Measurements from ENCODE around the gene PPP1R18. TPM values are rescaled to one million over a fixed set of nuclear protein-coding genes. Genes with fewer than 3 reads are reported as not detected.
A peak's percentile ranks its signal among the peaks of the same experiment; 100 is the strongest.

Gene PPP1R18
- total RNA-seq, 1 experiment from 2014 or later, result 33.6 TPM

DNA sequence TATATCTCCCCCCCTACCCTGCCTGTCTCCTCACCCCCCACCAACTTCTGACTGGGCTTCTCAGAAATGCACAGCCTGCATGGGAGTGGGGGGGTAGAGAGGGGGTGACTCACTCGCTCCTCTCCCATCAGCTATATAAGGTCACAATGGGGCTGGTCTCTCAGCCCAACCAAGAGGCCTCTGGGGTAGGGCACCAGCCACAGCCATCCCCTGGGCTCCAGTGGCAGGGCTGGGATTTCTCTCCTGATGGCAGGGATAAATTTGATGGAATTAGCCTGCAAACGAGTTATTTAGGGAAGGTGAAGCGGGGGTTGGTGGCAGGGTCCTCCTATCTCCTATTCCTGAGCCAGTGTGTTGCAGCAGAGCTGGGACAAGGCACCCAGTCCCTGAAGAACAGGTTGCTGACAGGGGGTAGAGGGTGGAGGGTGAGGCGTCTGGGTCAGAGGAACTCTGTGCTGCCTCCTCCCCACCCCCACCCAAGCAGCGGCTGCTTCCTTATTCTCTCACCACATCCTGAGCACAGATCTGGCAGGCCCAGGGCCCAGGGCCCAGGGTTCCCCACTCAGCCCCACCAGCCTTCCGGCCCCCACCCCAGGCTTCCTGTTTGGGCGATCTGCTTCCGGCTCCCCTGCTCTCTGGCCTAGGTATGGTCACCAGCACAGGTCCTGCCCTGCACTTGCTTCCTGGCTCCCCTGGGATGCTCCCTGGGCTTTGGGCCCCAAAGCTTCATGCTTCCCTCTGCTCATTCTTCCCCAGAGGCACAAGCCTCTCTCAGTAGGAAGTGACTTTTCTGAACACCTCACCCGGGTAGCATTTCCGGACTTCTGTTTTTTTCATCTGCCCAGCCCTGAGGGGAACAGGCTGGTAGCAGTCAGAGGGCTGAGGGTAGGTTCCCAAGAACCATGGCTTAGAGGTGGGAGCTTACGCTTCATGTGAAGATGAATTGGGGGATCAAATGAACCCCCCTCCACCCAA is 4.0 kb downstream of the PPP1R18 start:
- DNase-seq (ENCODE audit: low read depth, low spot score), result no peak
- peak overlapping the region; percentile 98 for H3K4me2 ChIP-seq (ENCODE audit: low read length)
- BruUV-seq (replicated peaks), result no TSS peak
- peak overlapping the region; percentile 38 to 54 for H3K4me3 ChIP-seq (replicated peaks in 1 of 2; ENCODE audit: low read depth in 1 of 2, low read length in 2 of 2)
- H3K9me3 ChIP-seq (ENCODE audit: control insufficient read depth in 1 of 2, insufficient read depth in 1 of 2, low read depth in 1 of 2, low read length in 2 of 2), result no peaks in the 10 kb centered on the region
- H2AFZ ChIP-seq (ENCODE audit: low read depth, low read length, poor library complexity, severe bottlenecking), result no peak overlapping the region
- RAD21 ChIA-PET (ENCODE audit: low non-redundant PET in 1 of 2, low total read pairs in 2 of 2, uncharacterized antibody in 2 of 2, unreplicated experiment in 2 of 2), result interaction anchor here (0.6 to 1.2 kb wide), 2 partner anchors 35 to 68 kb away, joined by 3 to 4 read pairs; no protein-coding TSS in a partner anchor
- POLR2A ChIA-PET, result interaction anchor here (1.1 to 1.7 kb wide), 4 partner anchors 10 to 47 kb away, joined by 3 to 6 read pairs (median 4); partner anchors contain the start of genes DHX16 and MDC1
- intact Hi-C loops (cut with micrococcal nuclease), result no loop called here
- no peaks in the 10 kb centered on the region for H4K20me1 ChIP-seq (ENCODE audit: insufficient read depth)
- peaks cover 0 to 8% of the 10 kb centered on the region in 2 experiments; a peak in 1 of 4 replicates for H3K36me3 ChIP-seq (ENCODE audit: control insufficient read depth in 1 of 2, insufficient read depth in 2 of 2, low read length in 2 of 2)
- peak overlapping the region; percentile 85 for H3K27ac ChIP-seq (ENCODE audit: low read depth, low read length)
- H3K27me3 ChIP-seq (ENCODE audit: insufficient read depth, low read length), result no peaks in the 10 kb centered on the region
- CTCF ChIA-PET, result interaction anchor here (0.9 to 3.9 kb wide), 5 partner anchors 10 to 48 kb away, joined by 3 to 45 read pairs (median 4); partner anchors contain the start of genes DHX16, MDC1 and TUBB
- H3K9me2 ChIP-seq (ENCODE audit: insufficient read depth), result no peaks in the 10 kb centered on the region
- TF ChIP-seq ELF1 (IDR thresholded peaks at IDR 0.05; ENCODE audit: borderline replicate concordance, low read depth) (no peak), POLR2AphosphoS5 (IDR thresholded peaks at IDR 0.05; ENCODE audit: low read depth, low read length) (peak; percentile 57; the same call in 1 of the 2 replicates)
- peaks cover 58% of the 10 kb centered on the region for H3K79me2 ChIP-seq (ENCODE audit: insufficient read depth, low read length)
- H3K4me1 ChIP-seq (ENCODE audit: control insufficient read depth in 1 of 2, insufficient read depth in 2 of 2, low read length in 2 of 2), result peaks cover 37 to 60% of the 10 kb centered on the region in 2 experiments
- peak; percentile 26; the same call in 1 of the 2 replicates for ATAC-seq
- peak overlapping the region; percentile 66 for H3K9ac ChIP-seq (ENCODE audit: low read length)

DNA sequence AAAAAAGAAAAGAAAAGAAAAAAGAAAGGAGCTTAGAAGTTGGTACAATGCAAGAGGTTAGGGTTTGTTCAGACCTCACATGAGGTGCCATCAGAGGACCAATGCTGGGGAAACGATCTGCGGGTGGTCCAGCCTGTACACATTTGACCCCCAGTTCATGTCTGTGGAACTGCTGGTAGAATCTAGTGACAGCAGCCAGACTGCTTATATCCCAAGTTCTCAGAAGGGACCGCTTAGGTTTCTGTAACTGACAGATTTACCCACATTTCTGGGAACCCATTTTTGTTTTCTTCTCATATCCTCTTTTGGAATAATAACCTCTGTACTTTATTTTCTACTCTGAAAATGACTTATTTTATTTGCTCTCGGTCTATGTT is 4.7 kb downstream of the PPP1R18 start:
- peak overlapping the region; percentile 85 for H3K27ac ChIP-seq (ENCODE audit: low read depth, low read length)
- H3K36me3 ChIP-seq (ENCODE audit: control insufficient read depth in 1 of 2, insufficient read depth in 2 of 2, low read length in 2 of 2), result peaks cover 3 to 14% of the 10 kb centered on the region in 2 experiments; a peak in 3 of 4 replicates
- intact Hi-C loops (cut with micrococcal nuclease), result no loop called here
- no peaks in the 10 kb centered on the region for H3K9me2 ChIP-seq (ENCODE audit: insufficient read depth)
- peaks cover 58% of the 10 kb centered on the region for H3K79me2 ChIP-seq (ENCODE audit: insufficient read depth, low read length)
- no peaks in the 10 kb centered on the region for H4K20me1 ChIP-seq (ENCODE audit: insufficient read depth)
- H3K9ac ChIP-seq (ENCODE audit: low read length), result peak overlapping the region; percentile 66; the same call in 1 of the 2 replicates
- no peaks in the 10 kb centered on the region for H3K27me3 ChIP-seq (ENCODE audit: insufficient read depth, low read length)
- peak overlapping the region; percentile 98 for H3K4me2 ChIP-seq (ENCODE audit: low read length)
- ChIA-PET CTCF (interaction anchor here (0.9 to 3.9 kb wide), 6 partner anchors 9 to 406 kb away, joined by 3 to 45 read pairs (median 4); partner anchors contain the start of genes DHX16, MDC1 and TUBB), RAD21 (ENCODE audit: low non-redundant PET in 1 of 2, low total read pairs in 2 of 2, uncharacterized antibody in 2 of 2, unreplicated experiment in 2 of 2) (interaction anchor here (0.6 to 1.2 kb wide), 2 partner anchors 36 to 69 kb away, joined by 3 to 4 read pairs; no protein-coding TSS in a partner anchor), POLR2A (interaction anchor here (0.7 to 1.7 kb wide), 6 partner anchors 9 to 64 kb away, joined by 3 to 6 read pairs (median 4); partner anchors contain the start of genes DHX16, MDC1, MRPS18B and NRM)
- no peak overlapping the region for H2AFZ ChIP-seq (ENCODE audit: low read depth, low read length, poor library complexity, severe bottlenecking)
- no peaks in the 10 kb centered on the region for H3K9me3 ChIP-seq (ENCODE audit: control insufficient read depth in 1 of 2, insufficient read depth in 1 of 2, low read depth in 1 of 2, low read length in 2 of 2)
- BruUV-seq (replicated peaks), result no TSS peak
- DNase-seq (ENCODE audit: low read depth, low spot score), result no peak
- no peak for ATAC-seq
- peaks cover 37 to 57% of the 10 kb centered on the region in 2 experiments for H3K4me1 ChIP-seq (ENCODE audit: control insufficient read depth in 1 of 2, insufficient read depth in 2 of 2, low read length in 2 of 2)
- no peak overlapping the region; a peak in 1 of 4 replicates for H3K4me3 ChIP-seq (replicated peaks in 1 of 2; ENCODE audit: low read depth in 1 of 2, low read length in 2 of 2)
- no peak for TF ChIP-seq SP1 (IDR thresholded peaks at IDR 0.05; ENCODE audit: low read depth)
- TF ChIP-seq, protein P1, sequence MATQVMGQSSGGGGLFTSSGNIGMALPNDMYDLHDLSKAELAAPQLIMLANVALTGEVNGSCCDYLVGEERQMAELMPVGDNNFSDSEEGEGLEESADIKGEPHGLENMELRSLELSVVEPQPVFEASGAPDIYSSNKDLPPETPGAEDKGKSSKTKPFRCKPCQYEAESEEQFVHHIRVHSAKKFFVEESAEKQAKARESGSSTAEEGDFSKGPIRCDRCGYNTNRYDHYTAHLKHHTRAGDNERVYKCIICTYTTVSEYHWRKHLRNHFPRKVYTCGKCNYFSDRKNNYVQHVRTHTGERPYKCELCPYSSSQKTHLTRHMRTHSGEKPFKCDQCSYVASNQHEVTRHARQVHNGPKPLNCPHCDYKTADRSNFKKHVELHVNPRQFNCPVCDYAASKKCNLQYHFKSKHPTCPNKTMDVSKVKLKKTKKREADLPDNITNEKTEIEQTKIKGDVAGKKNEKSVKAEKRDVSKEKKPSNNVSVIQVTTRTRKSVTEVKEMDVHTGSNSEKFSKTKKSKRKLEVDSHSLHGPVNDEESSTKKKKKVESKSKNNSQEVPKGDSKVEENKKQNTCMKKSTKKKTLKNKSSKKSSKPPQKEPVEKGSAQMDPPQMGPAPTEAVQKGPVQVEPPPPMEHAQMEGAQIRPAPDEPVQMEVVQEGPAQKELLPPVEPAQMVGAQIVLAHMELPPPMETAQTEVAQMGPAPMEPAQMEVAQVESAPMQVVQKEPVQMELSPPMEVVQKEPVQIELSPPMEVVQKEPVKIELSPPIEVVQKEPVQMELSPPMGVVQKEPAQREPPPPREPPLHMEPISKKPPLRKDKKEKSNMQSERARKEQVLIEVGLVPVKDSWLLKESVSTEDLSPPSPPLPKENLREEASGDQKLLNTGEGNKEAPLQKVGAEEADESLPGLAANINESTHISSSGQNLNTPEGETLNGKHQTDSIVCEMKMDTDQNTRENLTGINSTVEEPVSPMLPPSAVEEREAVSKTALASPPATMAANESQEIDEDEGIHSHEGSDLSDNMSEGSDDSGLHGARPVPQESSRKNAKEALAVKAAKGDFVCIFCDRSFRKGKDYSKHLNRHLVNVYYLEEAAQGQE (IDR thresholded peaks at IDR 0.05; ENCODE audit: low read depth), result no peak
- TF ChIP-seq EGR1 (IDR thresholded peaks at IDR 0.05; ENCODE audit: low read depth), result no peak
- no peak for TF ChIP-seq ZNF274 (IDR thresholded peaks at IDR 0.05; ENCODE audit: low read depth, low read length)
- no peak for TF ChIP-seq POLR2A (IDR thresholded peaks at IDR 0.05; ENCODE audit: borderline replicate concordance, extremely low read depth, insufficient read depth, insufficient read length)
- no peak for TF ChIP-seq YY1 (IDR thresholded peaks at IDR 0.05; ENCODE audit: extremely low read depth, insufficient replicate concordance, low read depth, low read length)
- no peak for TF ChIP-seq TCF7L2 (IDR thresholded peaks at IDR 0.05; ENCODE audit: borderline replicate concordance, extremely low read depth, insufficient read depth, insufficient read length)
- TF ChIP-seq, protein P2, sequence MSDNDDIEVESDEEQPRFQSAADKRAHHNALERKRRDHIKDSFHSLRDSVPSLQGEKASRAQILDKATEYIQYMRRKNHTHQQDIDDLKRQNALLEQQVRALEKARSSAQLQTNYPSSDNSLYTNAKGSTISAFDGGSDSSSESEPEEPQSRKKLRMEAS (IDR thresholded peaks at IDR 0.05), result no peak
- no peak for TF ChIP-seq JUND (IDR thresholded peaks at IDR 0.05)
- no peak for TF ChIP-seq EZH2phosphoT487 (IDR thresholded peaks at IDR 0.05; ENCODE audit: borderline replicate concordance)
- TF ChIP-seq CBX3 (IDR thresholded peaks at IDR 0.05; ENCODE audit: low read depth), result no peak
- TF ChIP-seq FOSL1 (IDR thresholded peaks at IDR 0.05; ENCODE audit: low read depth), result no peak

Data from HCT116 (cell line).